Activated T-cell treated with anti-CD3 and anti-CD28 coated beads for 48 hours (primary cell): ENCODE results near the gene F2RL1.
"Not testable (repeated sequence)": the region's sequence is repeated elsewhere in the genome, so short reads cannot be mapped to it uniquely, and the experiment has no call there.

Source experiments
- DNase-seq: peaks from one replicate; pipeline ENCODE4 v3.0.0-alpha.2; 2020; ENCODE audit warnings: low read depth

The F2RL1 gene

DNA sequence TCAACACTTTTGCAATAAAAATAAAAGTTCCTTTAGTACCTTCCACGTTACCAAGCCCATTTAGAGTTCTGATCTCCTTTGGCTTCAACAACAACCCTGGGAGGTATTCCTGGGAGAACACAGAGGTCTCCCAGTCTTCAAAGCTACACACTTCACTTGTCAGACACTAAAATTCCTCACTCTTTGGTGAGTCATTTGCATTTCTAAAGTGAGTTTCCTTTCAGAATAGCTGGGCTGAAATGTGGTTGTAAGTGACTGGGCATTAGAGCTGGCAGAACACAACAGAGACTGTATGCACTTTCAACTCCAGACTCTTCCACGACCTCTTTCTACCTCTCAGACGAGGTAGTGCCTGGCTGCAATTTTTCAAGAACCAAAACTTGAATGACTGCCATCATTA, 11.5 kb upstream of the F2RL1 start:
- no peak for DNase-seq

GRCh38 chr5:76808141-76808691, 10.6 kb upstream of the F2RL1 start:
- DNase-seq = no peak

DNA sequence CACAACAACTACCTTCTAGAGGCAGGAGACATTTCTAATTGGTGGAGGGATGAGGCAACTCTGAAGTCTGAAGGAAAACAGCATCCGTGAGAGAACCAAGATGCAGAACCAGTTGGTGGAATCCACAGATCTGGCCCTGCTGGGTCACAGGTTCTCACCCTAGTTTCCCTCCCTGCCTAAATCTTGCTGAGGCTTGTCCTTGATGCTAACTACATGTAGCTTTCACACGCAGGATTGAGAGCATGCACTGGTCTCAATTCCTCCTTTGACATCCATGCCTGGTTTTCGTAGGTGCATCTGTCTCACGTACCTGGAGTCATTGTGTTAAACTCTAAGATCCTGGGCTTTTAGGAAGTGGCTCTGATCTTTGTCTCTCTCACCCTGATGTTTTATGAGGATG, 9.7 kb upstream of the F2RL1 start:
- DNase-seq = no peak

- no peak for DNase-seq
These were observed 8.6 kb upstream of the F2RL1 start for GRCh38 chr5:76810236-76810635.

- DNase-seq = no peak
These were observed 7.6 kb upstream of the F2RL1 start for GRCh38 chr5:76811214-76811613.

GRCh38 chr5:76812209-76812608, 6.6 kb upstream of the F2RL1 start:
- DNase-seq = not testable (repeated sequence)

GRCh38 chr5:76813982-76814562, 4.8 kb upstream of the F2RL1 start:
- no peak for DNase-seq

- DNase-seq = no peak
These were observed 2.6 kb upstream of the F2RL1 start for GRCh38 chr5:76816110-76816831.

DNA sequence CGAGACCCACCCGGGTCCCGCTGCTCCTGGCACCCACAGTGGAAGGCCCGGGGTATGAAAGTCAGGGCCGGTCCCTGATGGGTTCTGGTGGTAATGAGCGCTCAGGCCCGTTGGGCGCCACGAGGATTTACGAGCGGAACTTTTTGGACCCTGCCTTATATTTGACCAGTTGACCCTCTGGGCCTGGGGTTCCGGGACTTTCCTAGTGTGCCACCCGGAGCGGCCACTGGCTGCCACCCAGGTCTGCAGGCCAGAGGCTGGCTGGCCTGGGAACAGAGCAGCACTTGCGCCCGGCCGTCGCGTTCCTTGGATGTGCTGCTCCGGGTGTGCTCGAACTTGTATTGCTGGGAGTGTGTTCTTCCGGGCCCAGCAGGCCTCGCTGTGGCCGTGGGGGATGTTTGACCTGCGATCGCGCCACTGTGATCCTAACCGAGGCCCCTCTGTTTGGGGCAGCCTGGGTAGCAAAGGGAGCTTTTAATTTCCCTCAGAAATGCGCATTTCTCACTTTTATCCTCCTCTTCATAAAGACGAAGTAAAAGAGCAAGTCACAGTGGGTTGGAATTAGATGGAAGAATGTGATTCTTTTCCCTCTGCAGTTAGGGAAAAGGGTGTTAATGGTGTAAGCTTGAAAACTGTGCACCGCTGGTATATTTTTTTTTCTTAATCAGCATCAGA, 1.2 kb downstream of the F2RL1 start:
- no peak for DNase-seq

GRCh38 chr5:76820526-76820890, 1.7 kb downstream of the F2RL1 start:
- DNase-seq = no peak

- DNase-seq = no peak
These were observed 2.3 kb downstream of the F2RL1 start for GRCh38 chr5:76821136-76821535.

DNA sequence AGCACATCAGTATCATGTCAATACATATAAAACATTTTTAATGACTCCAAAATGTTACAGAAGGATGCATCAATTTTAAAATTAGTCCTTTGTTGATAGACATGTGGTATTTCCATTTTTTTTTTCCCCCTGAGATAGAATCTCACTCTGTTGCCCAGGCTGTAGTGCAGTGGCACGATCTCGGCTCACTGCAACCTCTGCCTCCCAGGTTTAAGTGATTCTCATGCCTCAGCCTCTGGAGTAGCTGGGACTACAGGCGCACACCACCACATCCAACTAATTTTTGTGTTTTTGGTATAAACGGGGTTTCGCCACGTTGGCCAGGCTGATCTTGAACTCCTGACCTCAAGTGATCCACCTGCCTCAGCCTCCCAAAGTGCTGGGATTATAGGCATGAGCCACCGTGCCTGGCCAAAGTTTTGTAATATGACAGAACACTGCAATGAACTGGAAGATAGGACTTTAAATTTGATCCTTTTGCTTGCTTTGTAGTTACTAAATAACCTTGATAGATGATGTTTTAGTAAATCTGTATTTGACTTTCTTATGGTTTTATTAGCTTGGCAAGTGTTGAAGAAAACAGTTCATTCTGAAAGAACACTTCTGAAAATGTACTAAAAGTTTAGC, 3.4 kb downstream of the F2RL1 start:
- DNase-seq = not testable (repeated sequence)

DNA sequence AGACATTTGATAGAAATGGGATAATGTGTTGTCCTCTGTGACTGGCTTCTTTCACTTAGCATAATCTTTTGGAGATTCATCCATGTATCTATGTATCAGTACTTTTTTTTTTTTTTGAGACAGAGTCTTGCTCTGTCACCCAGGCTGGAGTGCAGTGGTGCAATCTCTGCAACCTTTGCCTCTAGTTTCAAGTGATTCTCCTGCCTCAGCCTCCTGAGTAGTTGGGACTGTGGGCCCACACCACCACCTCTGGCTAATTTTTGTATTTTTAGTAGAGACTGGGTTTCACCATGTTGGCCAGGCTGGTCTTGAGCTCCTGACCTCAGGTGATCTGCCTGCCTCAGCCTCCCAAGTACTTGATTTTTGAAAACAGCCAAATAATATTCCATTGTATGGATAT, 7.6 kb downstream of the F2RL1 start:
- DNase-seq = not testable (repeated sequence)

- no peak for DNase-seq
These were observed 12.3 kb downstream of the F2RL1 start for GRCh38 chr5:76831110-76831452.

- no peak for DNase-seq
These were observed 17.4 kb downstream of the F2RL1 start for GRCh38 chr5:76836181-76836580.

- DNase-seq = no peak
These were observed 17.8 kb downstream of the F2RL1 start for GRCh38 chr5:76836585-76836984.

GRCh38 chr5:76838481-76839261, 19.8 kb downstream of the F2RL1 start:
- DNase-seq = no peak

GRCh38 chr5:76841361-76841760, 22.5 kb downstream of the F2RL1 start:
- no peak for DNase-seq

- no peak for DNase-seq
These were observed 27.1 kb downstream of the F2RL1 start for GRCh38 chr5:76845890-76846289.

- DNase-seq = peak; percentile 21
These were observed 30.8 kb downstream of the F2RL1 start, which contains the start of gene S100Z for GRCh38 chr5:76849419-76850291. Gene S100Z, plus strand, starts transcription at chr5:76850014. Its CDS starts 25,346 bp downstream, at chr5:76875360.
